ENCODE results near the gene ZNF136.

ZNF136 gene

GRCh38 chr19:12166626-12167025 lies 3.7 kb downstream of the ZNF136 start:
- Histone ChIP-seq H3K4me1 (ENCODE audit: insufficient read depth, poor library complexity, severe bottlenecking) (no peaks in the 10 kb centered on the region), H3K27me3 (ENCODE audit: insufficient read depth, poor library complexity, severe bottlenecking) (no peaks in the 10 kb centered on the region), H3K4me3 (ENCODE audit: severe bottlenecking) (no peak overlapping the region), H3K9me3 (ENCODE audit: severe bottlenecking) (no peaks in the 10 kb centered on the region), H3K36me3 (ENCODE audit: low read depth) (peaks cover 18% of the 10 kb centered on the region), H3K27ac (ENCODE audit: poor library complexity, severe bottlenecking) (no peak overlapping the region)
- DNase-seq (ENCODE audit: low spot score) (no peak), ATAC-seq (ENCODE audit: low read depth) (no peak)
- TF ChIP-seq CTCF (IDR thresholded peaks at IDR 0.05; ENCODE audit: poor library complexity, severe bottlenecking) = no peak

DNA sequence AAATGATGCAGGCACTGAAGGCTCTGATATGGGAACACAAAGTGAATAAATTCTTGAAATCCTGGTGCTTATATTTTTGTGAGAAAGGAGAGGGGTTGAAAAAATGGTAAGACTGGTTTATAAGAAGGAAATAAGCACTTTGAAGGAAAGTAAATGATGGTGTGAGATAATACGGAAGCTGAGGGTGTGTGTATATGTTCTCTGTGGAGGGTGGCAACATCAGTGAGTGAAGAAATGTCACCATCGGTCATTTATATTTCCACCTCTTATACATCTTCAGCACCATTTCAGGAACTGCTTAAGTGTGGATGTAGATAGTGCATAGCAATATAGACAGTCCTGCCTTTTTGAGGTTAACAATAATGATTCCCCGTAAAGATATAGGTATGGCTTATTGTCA lies 17.5 kb downstream of the ZNF136 start:
- Histone ChIP-seq H3K9me3 (ENCODE audit: severe bottlenecking) (peaks cover 3% of the 10 kb centered on the region), H3K36me3 (ENCODE audit: low read depth) (peaks cover 7% of the 10 kb centered on the region; the same call in 1 of the 2 replicates), H3K27ac (ENCODE audit: poor library complexity, severe bottlenecking) (no peak overlapping the region), H3K4me1 (ENCODE audit: insufficient read depth, poor library complexity, severe bottlenecking) (no peaks in the 10 kb centered on the region), H3K4me3 (ENCODE audit: severe bottlenecking) (no peak overlapping the region), H3K27me3 (ENCODE audit: insufficient read depth, poor library complexity, severe bottlenecking) (no peaks in the 10 kb centered on the region)
- DNase-seq (ENCODE audit: low spot score) (no peak), ATAC-seq (ENCODE audit: low read depth) (no peak)
- TF ChIP-seq CTCF (IDR thresholded peaks at IDR 0.05; ENCODE audit: poor library complexity, severe bottlenecking) = no peak

DNA sequence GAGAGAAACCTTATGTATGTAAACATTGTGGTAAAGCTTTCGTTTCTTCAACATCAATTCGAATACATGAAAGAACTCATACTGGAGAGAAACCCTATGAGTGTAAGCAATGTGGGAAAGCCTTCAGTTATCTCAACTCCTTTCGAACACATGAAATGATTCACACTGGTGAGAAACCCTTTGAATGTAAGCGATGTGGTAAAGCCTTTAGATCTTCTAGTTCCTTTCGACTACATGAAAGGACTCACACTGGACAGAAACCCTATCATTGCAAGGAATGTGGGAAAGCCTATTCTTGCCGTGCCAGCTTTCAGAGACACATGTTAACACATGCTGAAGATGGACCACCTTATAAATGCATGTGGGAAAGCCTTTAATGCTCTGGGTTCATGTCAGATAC lies 24.7 kb downstream of the ZNF136 start:
- peaks cover 39% of the 10 kb centered on the region for H3K36me3 ChIP-seq (ENCODE audit: low read depth)
- no peak for TF ChIP-seq CTCF (IDR thresholded peaks at IDR 0.05; ENCODE audit: poor library complexity, severe bottlenecking)
- no peaks in the 10 kb centered on the region for H3K27me3 ChIP-seq (ENCODE audit: insufficient read depth, poor library complexity, severe bottlenecking)
- no peak overlapping the region for H3K4me3 ChIP-seq (ENCODE audit: severe bottlenecking)
- no peak for ATAC-seq (ENCODE audit: low read depth)
- no peaks in the 10 kb centered on the region for H3K4me1 ChIP-seq (ENCODE audit: insufficient read depth, poor library complexity, severe bottlenecking)
- peaks cover 12% of the 10 kb centered on the region for H3K9me3 ChIP-seq (ENCODE audit: severe bottlenecking)
- H3K27ac ChIP-seq (ENCODE audit: poor library complexity, severe bottlenecking) = no peak overlapping the region
- no peak for DNase-seq (ENCODE audit: low spot score)

- H3K27me3 ChIP-seq (ENCODE audit: insufficient read depth, poor library complexity, severe bottlenecking) = no peaks in the 10 kb centered on the region
- peak; percentile 70 for DNase-seq (ENCODE audit: low spot score)
- no peak for TF ChIP-seq CTCF (IDR thresholded peaks at IDR 0.05; ENCODE audit: poor library complexity, severe bottlenecking)
- no peaks in the 10 kb centered on the region; the same call in 1 of the 2 replicates for H3K36me3 ChIP-seq (ENCODE audit: low read depth)
- ATAC-seq (ENCODE audit: low read depth) = peak; percentile 92
- peak overlapping the region; percentile 24 for H3K27ac ChIP-seq (ENCODE audit: poor library complexity, severe bottlenecking)
- peaks cover 8% of the 10 kb centered on the region for H3K9me3 ChIP-seq (ENCODE audit: severe bottlenecking)
- no peaks in the 10 kb centered on the region for H3K4me1 ChIP-seq (ENCODE audit: insufficient read depth, poor library complexity, severe bottlenecking)
- peak overlapping the region; percentile 40 for H3K4me3 ChIP-seq (ENCODE audit: severe bottlenecking)
Measured at GRCh38 chr19:12194827-12195731, 32.2 kb downstream of the ZNF136 start.

DNA sequence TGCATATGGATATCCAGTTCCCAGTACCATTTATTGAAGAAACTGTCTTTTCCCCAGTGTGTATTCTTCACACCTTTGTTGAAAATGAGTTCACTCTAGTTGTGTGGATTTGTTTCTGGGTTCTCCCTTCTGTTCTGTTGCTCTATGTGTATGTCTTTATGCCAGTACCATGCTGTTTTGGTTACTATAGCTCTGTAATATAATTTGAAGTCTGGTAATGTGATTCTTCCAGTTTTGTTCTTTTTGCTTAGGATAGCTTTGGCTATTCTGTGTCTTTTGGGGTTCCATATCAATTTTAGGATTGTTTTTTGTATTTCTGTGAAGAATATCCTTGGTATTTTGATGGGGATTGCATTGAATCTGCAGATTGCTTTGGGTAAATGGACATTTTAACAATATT lies 35.2 kb downstream of the ZNF136 start:
- ATAC-seq (ENCODE audit: low read depth) (no peak), DNase-seq (ENCODE audit: low spot score) (no peak)
- no peaks in the 10 kb centered on the region; the same call in 1 of the 2 replicates for H3K36me3 ChIP-seq (ENCODE audit: low read depth)

More for the DNA sequence above, 35.2 kb downstream of the ZNF136 start:
- Histone ChIP-seq H3K4me1 (ENCODE audit: insufficient read depth, poor library complexity, severe bottlenecking) (no peaks in the 10 kb centered on the region), H3K27ac (ENCODE audit: poor library complexity, severe bottlenecking) (no peak overlapping the region), H3K27me3 (ENCODE audit: insufficient read depth, poor library complexity, severe bottlenecking) (no peaks in the 10 kb centered on the region), H3K4me3 (ENCODE audit: severe bottlenecking) (no peak overlapping the region), H3K9me3 (ENCODE audit: severe bottlenecking) (peaks cover 8% of the 10 kb centered on the region)
- TF ChIP-seq CTCF (IDR thresholded peaks at IDR 0.05; ENCODE audit: poor library complexity, severe bottlenecking) = no peak
